Kidney capillary endothelial cell (primary cell): Measurements from ENCODE around the gene CPNE4.
"Not testable (repeated sequence)": the region's sequence is repeated elsewhere in the genome, so short reads cannot be mapped to it uniquely, and the experiment has no call there.

Source experiments
- DNase-seq: peaks from one replicate; pipeline ENCODE4 v3.0.0-alpha.2; 2018; ENCODE audit warnings: low spot score

CPNE4 gene

GRCh38 chr3:132016061-132017041 is 18.5 kb downstream of the CPNE4 start:
- no peak for DNase-seq

DNA sequence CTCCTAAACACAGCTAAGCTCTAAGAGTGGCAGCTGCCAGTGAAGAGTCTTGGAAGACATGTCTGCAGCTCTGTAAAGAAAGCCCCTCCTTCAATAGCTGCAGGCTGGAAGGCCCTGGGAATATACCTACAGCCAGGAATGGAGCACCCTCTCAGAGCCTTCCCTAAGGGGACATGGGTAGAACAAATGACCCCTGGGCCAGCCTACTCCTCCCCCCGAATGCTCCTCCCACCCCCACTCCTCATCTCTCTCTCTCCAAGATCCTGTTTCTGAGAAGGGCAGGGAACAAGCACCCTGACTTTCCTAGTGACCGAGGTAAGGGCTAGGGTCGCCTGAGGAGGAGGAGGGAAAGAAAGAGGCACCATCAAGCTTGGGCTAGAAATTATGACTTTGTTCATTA is 20.7 kb downstream of the CPNE4 start:
- no peak for DNase-seq

- DNase-seq, result no peak
These were observed 25.6 kb downstream of the CPNE4 start for GRCh38 chr3:132009241-132009640.

DNA sequence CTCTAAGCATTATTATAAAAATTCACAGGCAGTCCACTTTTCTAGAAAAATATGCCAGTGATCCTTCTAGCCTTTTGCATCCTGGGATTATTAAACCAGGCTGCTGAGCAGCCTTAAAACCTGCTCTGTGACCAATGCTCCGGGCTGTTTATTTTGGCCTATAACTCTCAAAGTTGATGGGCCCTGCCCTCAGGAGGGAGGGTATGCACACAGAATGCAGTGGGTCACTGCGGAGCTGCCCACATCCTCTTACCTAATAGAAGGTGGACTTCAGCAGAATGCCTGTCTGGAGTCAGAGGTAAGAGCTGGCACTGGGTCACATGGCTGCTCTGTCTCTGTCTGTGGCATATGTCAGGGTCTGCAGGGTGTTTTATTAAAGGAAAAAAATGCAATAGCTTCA is 26.0 kb downstream of the CPNE4 start:
- no peak for DNase-seq

- DNase-seq, result no peak
These were observed 27.2 kb downstream of the CPNE4 start for GRCh38 chr3:132007617-132008016.

DNA sequence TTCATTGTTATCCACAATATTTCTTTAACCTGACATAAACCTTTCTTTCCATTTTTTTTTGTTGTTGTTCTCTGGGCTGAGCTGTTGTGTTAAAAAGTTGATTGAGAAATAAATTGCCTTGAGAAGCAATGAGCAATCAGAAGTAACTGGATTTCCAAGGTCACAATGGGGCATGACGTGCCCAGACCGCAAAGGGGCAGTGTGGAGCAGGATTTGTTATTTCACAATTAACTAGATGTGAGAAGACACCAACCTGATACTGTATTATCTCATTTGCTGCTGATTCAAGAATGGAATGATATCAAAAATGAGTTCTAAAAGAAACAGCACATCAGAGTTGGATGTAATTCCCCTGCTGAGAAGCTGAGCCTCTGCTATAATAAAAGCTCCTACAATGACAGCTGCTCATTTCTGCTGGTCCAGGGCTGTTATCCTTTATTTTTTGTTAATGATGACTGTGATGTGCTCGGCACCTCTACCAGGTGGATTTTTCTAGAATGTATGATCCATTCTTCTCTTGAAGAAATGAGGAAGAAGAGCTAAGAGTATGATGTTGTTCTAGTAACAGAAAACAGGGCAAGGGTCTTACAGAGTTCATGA is 28.1 kb downstream of the CPNE4 start:
- no peak for DNase-seq

DNA sequence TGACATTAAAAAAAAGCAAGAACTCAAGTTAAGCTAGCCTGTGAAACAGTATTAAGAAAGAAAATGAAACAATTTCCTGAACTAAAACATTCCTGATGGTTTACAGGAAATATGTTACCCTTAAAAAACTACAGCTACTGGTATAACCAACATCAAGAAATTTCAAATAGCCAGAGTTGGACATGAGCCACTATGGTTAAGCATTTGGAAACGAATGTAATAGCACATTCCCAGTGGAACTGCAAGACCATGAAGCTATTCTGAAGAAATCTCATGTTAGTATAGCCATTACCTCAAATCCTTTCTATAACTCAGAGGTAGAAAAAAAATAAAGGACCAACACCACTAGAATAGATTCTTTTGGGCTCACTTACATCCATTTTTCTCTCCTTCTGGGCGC is 30.2 kb downstream of the CPNE4 start:
- DNase-seq, result no peak

- no peak for DNase-seq
These were observed 31.1 kb downstream of the CPNE4 start for GRCh38 chr3:132003685-132004084.

DNA sequence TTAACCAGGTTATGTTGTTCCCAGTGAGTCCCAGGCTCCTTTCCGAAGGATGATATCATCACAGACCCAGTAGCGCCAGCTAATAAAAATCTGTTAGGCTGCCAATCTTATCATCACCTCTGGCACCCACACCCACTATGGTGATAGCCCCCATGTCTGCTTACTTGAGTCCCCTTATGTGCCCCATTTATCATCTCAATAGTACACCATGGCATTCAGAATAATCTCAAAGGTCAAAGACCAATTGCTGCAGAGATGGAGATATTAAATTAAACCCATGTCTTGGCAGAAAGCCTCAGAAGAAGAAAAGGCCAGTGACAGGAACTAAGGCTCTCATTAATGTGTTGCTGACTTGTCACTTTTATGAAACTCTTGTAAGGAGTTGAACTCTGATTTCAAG is 32.8 kb downstream of the CPNE4 start:
- DNase-seq, result no peak

DNA sequence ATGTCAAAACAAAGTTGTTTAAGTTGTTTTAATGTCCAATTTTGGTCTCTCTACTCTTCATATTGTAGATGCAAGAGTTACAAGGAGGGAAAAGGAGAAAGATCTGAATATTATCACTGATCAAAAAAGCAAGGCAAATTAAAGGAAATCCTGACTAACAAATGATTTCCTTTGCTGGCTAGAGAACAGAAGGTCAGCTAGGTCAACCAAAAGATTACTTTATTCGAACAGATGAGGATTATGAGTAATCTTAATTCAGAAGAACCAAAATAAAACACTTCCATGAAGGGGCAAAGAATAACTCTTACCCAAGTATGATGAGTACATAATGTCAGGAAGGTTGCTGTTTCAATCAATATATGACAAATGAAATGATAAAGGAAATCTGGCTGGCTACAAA is 33.8 kb downstream of the CPNE4 start:
- DNase-seq, result no peak

GRCh38 chr3:131998027-131998426 is 36.8 kb downstream of the CPNE4 start:
- DNase-seq, result no peak

- DNase-seq, result no peak
These were observed 38.9 kb downstream of the CPNE4 start for GRCh38 chr3:131995891-131996290.

DNA sequence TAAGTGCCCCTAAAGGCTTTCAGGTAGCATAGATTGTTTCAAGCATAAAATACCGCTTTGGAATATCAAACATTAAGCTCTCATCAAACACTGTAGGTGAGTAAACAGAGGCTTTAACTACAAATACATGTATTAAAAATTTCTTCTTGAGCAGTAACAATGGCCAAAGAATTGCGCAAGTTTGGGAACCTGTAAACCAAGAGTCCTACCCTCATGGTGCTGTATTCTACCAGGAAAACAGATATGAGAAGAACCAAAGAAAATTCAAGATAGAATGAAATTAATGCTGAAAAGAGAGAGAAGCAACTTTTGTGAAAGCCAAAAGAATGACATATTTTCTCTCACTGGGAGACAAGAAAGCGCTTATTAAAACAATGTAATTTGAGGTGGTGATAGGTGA is 45.5 kb downstream of the CPNE4 start:
- DNase-seq, result no peak

DNA sequence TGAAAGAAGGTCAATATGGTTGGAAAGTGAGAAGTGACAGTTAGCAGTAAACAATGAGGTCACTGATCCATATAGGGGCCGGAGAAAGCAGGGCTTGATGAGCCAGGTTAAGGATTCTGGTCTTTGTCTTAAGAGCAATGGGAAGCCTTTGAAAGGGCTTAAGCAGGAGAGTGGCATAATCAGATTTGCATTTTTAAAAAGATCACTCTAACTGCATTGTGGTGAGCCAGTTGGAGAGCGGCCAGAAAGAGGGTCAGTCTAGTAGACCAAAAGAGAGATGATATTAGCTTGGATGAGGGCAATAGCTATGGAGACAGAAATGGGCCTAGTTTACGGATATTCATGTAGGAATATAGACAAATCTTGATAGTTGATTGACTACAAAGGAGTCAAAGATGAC is 46.6 kb downstream of the CPNE4 start:
- DNase-seq, result no peak

DNA sequence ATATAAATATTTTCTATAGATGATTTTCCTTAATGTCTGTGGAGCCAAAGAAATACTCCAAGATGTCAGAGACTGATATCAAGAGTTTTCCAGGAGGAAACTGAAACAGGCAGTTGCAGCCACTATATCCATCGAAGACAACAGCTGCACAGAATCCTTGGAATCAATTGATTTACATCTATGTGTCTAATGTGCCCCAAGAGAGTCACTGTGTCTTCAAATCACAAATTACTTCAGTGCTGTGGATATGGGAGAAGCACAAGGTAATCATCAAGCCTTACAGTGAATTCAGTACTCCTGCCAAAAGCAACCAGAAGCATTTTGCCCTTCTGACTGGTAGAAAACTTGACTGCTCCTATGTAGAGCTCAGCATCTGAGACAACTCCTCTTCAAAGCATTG is 51.1 kb downstream of the CPNE4 start:
- no peak for DNase-seq

GRCh38 chr3:131981323-131981722 is 53.5 kb downstream of the CPNE4 start:
- DNase-seq, result no peak

DNA sequence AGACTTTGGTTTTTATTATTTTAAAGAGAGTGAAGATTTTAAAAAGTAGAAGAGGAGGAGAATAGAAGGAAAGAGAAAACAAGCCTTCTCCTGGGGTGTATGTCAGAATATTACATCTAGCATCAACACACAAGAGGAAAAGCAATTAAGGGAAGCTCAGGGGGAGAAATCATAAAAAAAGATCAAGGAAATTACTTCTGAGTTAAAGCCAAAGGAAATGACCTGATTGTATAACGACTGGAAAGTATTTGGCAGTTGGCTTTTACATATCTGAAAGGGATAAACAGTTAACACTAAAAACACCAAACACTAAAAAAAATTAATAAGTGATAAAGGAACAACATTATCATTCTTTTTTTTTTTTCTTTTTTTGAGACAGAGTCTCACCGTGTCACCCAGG is 58.4 kb downstream of the CPNE4 start:
- DNase-seq, result no peak

GRCh38 chr3:131975047-131975446 is 59.8 kb downstream of the CPNE4 start:
- DNase-seq, result no peak

DNA sequence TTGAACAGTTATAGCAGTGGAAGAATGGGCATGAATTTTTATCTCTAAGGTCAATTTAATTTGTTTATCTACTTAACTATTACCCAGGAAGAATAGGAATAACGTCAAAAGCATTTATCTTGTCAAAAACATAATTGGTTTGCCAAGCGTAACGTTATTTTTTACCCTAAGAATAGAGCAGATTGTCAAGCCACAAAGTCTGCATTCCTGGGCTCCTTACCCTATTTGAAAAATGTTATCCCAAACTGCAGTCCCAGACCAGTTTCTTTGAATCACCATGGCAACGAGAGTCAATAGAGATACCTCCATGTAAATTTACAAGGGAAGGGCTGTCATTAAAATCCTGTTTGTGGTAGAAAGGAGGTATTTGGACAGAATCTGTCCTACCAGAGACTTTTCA is 61.1 kb downstream of the CPNE4 start:
- no peak for DNase-seq

- no peak for DNase-seq
These were observed 62.3 kb downstream of the CPNE4 start for GRCh38 chr3:131972550-131972949.

- no peak for DNase-seq
These were observed 62.7 kb downstream of the CPNE4 start for GRCh38 chr3:131972091-131972490.

GRCh38 chr3:131963442-131963841 is 71.4 kb downstream of the CPNE4 start:
- DNase-seq, result not testable (repeated sequence)

DNA sequence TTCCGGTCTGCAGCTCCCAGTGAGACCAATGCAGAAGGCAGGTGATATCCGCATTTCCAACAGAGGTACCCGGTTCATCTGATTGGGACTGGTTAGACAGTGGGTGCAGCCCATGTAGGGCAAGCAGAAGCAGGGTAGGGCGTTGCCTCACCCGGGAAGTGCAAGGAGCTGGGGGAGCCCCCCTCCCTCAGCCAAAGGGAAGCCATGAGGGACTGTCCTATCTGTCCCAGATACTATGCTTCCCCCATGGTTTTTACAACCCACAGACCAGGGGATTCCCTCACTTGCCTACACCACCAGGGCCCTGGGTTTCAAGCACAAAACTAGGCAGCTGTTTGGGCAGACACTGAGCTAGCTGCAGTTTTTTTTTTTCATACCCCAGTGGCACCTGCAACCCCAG is 71.8 kb downstream of the CPNE4 start:
- no peak for DNase-seq

GRCh38 chr3:131960324-131960723 is 74.5 kb downstream of the CPNE4 start:
- DNase-seq, result no peak
